ENCODE measurements around the gene BARHL1. TPM values are rescaled to one million over a fixed set of nuclear protein-coding genes. Genes with fewer than 3 reads are reported as not detected.

BARHL1 gene
- polyA plus RNA-seq, 1 of the 3 experiments (the other 2 are of a cell fraction): not detected

GRCh38 chr9:132590318-132591182 is 8.1 kb downstream of the BARHL1 start:
- Histone ChIP-seq H3K27ac (ENCODE audit: low read depth in 2 of 2, low read length in 1 of 2) (no peak overlapping the region), H3K4me3 (ENCODE audit: low read depth in 2 of 2, low read length in 1 of 2) (no peak overlapping the region), H3K9ac (no peak overlapping the region), H3K9me2 (no peaks in the 10 kb centered on the region), H4K20me1 (ENCODE audit: insufficient read depth) (peaks cover 32% of the 10 kb centered on the region), H3K27me3 (ENCODE audit: insufficient read depth) (peaks cover 50% of the 10 kb centered on the region), H3K9me3 (no peaks in the 10 kb centered on the region), H3K4me2 (no peak overlapping the region), H2AFZ (ENCODE audit: low read depth) (no peak overlapping the region), H3K79me2 (ENCODE audit: insufficient read depth) (no peaks in the 10 kb centered on the region), H3K36me3 (replicated peaks in 1 of 2; ENCODE audit: control insufficient read depth in 1 of 2, insufficient read depth in 2 of 2, low read length in 1 of 2) (peaks cover 0 to 26% of the 10 kb centered on the region in 2 experiments), H3F3A (replicated peaks; ENCODE audit: insufficient read depth) (no peaks in the 10 kb centered on the region), H3K4me1 (ENCODE audit: control insufficient read depth in 1 of 2, insufficient read depth in 2 of 2, low read depth in 1 of 2, low read length in 1 of 2) (no peaks in the 10 kb centered on the region; a peak in 1 of 4 replicates)
- ChIA-PET POLR2A (no interaction called here), CTCF (no interaction called here)
- peak; percentile 83 for DNase-seq
- TF ChIP-seq FOXJ3 (CRISPR knock-in tag; IDR thresholded peaks at IDR 0.05) (no peak), TAF1 (IDR thresholded peaks at IDR 0.05; ENCODE audit: borderline replicate concordance, low read depth, low read length) (no peak), ELF1 (IDR thresholded peaks at IDR 0.05) (no peak), NRF1 (IDR thresholded peaks at IDR 0.05; ENCODE audit: low read depth, low read length) (no peak), TCF12 (IDR thresholded peaks at IDR 0.05) (no peak), GABPA (IDR thresholded peaks at IDR 0.05; ENCODE audit: low read depth) (no peak), USF1 (IDR thresholded peaks at IDR 0.05; ENCODE audit: borderline replicate concordance, low read depth) (no peak)
- 38% methylated on average over 34 of the region's 73 CpGs for WGBS (ENCODE audit: low lambda C conversion rate)

GRCh38 chr9:132591244-132591643 is 8.8 kb downstream of the BARHL1 start:
- H3K27ac ChIP-seq (ENCODE audit: low read depth in 2 of 2, low read length in 1 of 2): no peak overlapping the region
- WGBS (ENCODE audit: low lambda C conversion rate): 93% methylated on average over 6 of the region's 6 CpGs
- H3K4me3 ChIP-seq (ENCODE audit: low read depth in 2 of 2, low read length in 1 of 2): no peak overlapping the region
- no peaks in the 10 kb centered on the region; a peak in 1 of 4 replicates for H3K4me1 ChIP-seq (ENCODE audit: control insufficient read depth in 1 of 2, insufficient read depth in 2 of 2, low read depth in 1 of 2, low read length in 1 of 2)
- TF ChIP-seq PBX3 (IDR thresholded peaks at IDR 0.05) (no peak), EZH2phosphoT487 (IDR thresholded peaks at IDR 0.05; ENCODE audit: borderline replicate concordance, low read depth) (no peak), TCF12 (IDR thresholded peaks at IDR 0.05) (no peak)
- H3F3A ChIP-seq (replicated peaks; ENCODE audit: insufficient read depth): peaks cover 3% of the 10 kb centered on the region
- ChIA-PET CTCF (no interaction called here), POLR2A (no interaction called here)
- H3K36me3 ChIP-seq (replicated peaks in 1 of 2; ENCODE audit: control insufficient read depth in 1 of 2, insufficient read depth in 2 of 2, low read length in 1 of 2): peaks cover 0 to 32% of the 10 kb centered on the region in 2 experiments
- no peaks in the 10 kb centered on the region for H3K9me2 ChIP-seq
- H3K9ac ChIP-seq: no peak overlapping the region
- H4K20me1 ChIP-seq (ENCODE audit: insufficient read depth): peaks cover 30% of the 10 kb centered on the region
- H3K9me3 ChIP-seq: no peaks in the 10 kb centered on the region
- H3K4me2 ChIP-seq: no peak overlapping the region
- no peak for DNase-seq
- peaks cover 43% of the 10 kb centered on the region for H3K27me3 ChIP-seq (ENCODE audit: insufficient read depth)
- H3K79me2 ChIP-seq (ENCODE audit: insufficient read depth): no peaks in the 10 kb centered on the region
- no peak overlapping the region for H2AFZ ChIP-seq (ENCODE audit: low read depth)

All from SK-N-SH (cell line).